Transverse colon (tissue), 4 donors: ENCODE results near the gene OSCP1. TPM values are rescaled to one million over a fixed set of nuclear protein-coding genes. Genes with fewer than 3 reads are reported as not detected.

ENCODE experiments used
- DNase-seq: peaks from one replicate; pipeline ENCODE4 v3.0.0-alpha.2; 2019
- H3K27ac ChIP-seq, 4 donors: fragments of 200-600 bp; sonication (generic); 2 replicates each; pipeline ENCODE4 v1.5.1; 2016 to 2018; ENCODE audit warnings: inconsistent platforms in 4 of 4
- H3K27me3 ChIP-seq: fragments of 200-600 bp; sonication (generic); 2 replicates; pipeline ENCODE4 v1.5.1; 2017; ENCODE audit warnings: inconsistent platforms
- H3K36me3 ChIP-seq, 4 donors: fragments of 200-600 bp; sonication (generic); 2 replicates each; pipeline ENCODE4 v1.5.1; 2017 to 2019; ENCODE audit warnings: inconsistent platforms in 4 of 4
- H3K4me1 ChIP-seq, 4 donors: fragments of 200-600 bp; sonication (generic); 2 replicates each; pipeline ENCODE4 v1.5.1; 2017 to 2020; ENCODE audit warnings: inconsistent platforms in 4 of 4
- H3K4me3 ChIP-seq, 4 donors: fragments of 200-600 bp; sonication (generic); 1 replicate in 1 of 4; 2 replicates in 3 of 4; pipeline versions ENCODE4 v1.5.1 to v1.6.1; 2017 to 2019; ENCODE audit warnings: inconsistent platforms in 4 of 4
- H3K9me3 ChIP-seq, 2 donors: fragments of 200-600 bp; sonication (generic); 2 replicates each; pipeline ENCODE4 v1.5.1; 2017 to 2019; ENCODE audit warnings: inconsistent platforms in 2 of 2
- CTCF ChIP-seq, 5 experiments: fragments of 200-600 bp in 3 of 5; fragments of 450-650 bp in 2 of 5; sonication (generic) in 3 of 5; IDR thresholded peaks; 1 replicate in 2 of 5; 2 replicates in 3 of 5; pipeline ENCODE4 v1.5.1; 2016 to 2017; ENCODE audit warnings: antibody characterized with exemption in 5 of 5, inconsistent platforms in 3 of 5, mild to moderate bottlenecking in 2 of 5, moderate library complexity in 1 of 5
- EP300 ChIP-seq: sonication (generic); formaldehyde crosslinking; IDR thresholded peaks from one replicate; pipeline ENCODE4 v1.6.1; 2017; ENCODE audit warnings: antibody characterized with exemption, low read depth
- POLR2A ChIP-seq: fragments of 450-650 bp; IDR thresholded peaks from one replicate; pipeline ENCODE4 v1.6.1; 2016; ENCODE audit warnings: antibody characterized with exemption, mild to moderate bottlenecking, moderate library complexity
- POLR2AphosphoS5 ChIP-seq, 3 donors: sonication (generic); formaldehyde crosslinking; IDR thresholded peaks; one replicate each; pipeline ENCODE4 v1.6.1; 2016; ENCODE audit warnings: antibody characterized with exemption in 3 of 3
- WGBS, 2 donors: methylation state at CpG; one replicate each; pipeline ENCODE4 v1.1.5; 2018; ENCODE audit warnings: low coverage in 1 of 2; 5-methylcytosine and 5-hydroxymethylcytosine counted together
- in situ Hi-C, 4 donors: fragments of 200-750 bp; cut with MboI; loops; one replicate each; pipeline versions ENCODE4 v1.15.0 to v1.15.1; 2017; ENCODE audit warnings: low sequenced_read_pairs in 3 of 4, low pct_ligation_motif_present in 1 of 4, low pct_unique_long_range_greater_than_20kb in 1 of 4
- intact Hi-C: fragments of 100-400 bp; cut with DNase I; formaldehyde crosslinking; loops from one replicate; pipeline ENCODE4 v1.15.1; 2023; ENCODE audit warnings: low total_unique reads
- total RNA-seq, 4 donors: library from RNA; depleted of rRNA; stranded (reverse); fragments of >200 nt; gene quantifications; one replicate each; pipeline ENCODE4 v1.1.0, GENCODE V29; 2016

The OSCP1 gene
- total RNA-seq, 4 donors from 2014 or later: 1.2 to 4.8 (median 3.7) TPM; not detected in 1

GRCh38 chr1:36380782-36381181 is 69.5 kb downstream of the OSCP1 start:
- Histone ChIP-seq H3K27ac (peak overlapping the region in 1 of 4 donors; percentile 10), H3K27me3 (no peaks in the 10 kb centered on the region), H3K9me3 (no peaks in the 10 kb centered on the region), H3K4me1 (peaks cover 0 to 53% (median 26%) of the 10 kb centered on the region in 4 donors), H3K4me3 (no peak overlapping the region), H3K36me3 (no peaks in the 10 kb centered on the region)
- in situ Hi-C loops: no loop called here
- intact Hi-C loops: loop anchor here (10.0 kb wide), 1 partner anchor 226 kb away; the partner anchor contains the start of gene MAP7D1
- TF ChIP-seq POLR2AphosphoS5 (IDR thresholded peaks at IDR 0.05) (no peak), EP300 (no peak), POLR2A (no peak), CTCF (IDR thresholded peaks at IDR 0.05) (no peak)
- DNase-seq: no peak
- WGBS, 2 donors: 89% methylated on average over 3 of the region's 3 CpGs; no CpG with 5 or more reads in 1 of the 2 donors

DNA sequence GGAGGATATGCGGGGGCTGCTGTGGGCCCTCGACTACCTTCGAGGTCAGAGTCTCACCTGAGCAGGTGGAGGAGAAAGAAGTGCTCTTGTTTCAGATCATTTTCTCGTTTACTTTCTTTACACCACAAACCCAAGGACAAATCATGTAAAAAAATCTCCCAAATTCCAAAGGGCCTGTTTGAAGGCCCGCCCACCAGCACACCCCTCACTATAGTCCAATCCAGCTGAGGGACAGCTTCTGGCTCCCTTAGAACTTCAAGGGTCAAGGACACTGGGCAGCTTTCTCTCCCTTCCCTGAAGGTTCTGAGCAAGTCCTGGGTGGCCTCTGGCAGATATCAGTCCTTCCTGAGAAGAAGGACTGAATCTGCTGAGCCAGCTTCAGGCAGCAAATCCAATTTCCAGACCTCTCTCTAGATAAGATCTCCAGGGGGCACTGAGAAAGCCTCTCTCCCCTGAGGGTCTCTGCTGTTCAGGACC is 70.1 kb downstream of the OSCP1 start:
- Histone ChIP-seq H3K9me3 (no peaks in the 10 kb centered on the region), H3K27me3 (no peaks in the 10 kb centered on the region), H3K4me1 (peaks cover under 1 to 59% (median 31%) of the 10 kb centered on the region in 4 donors), H3K36me3 (no peaks in the 10 kb centered on the region), H3K4me3 (no peak overlapping the region), H3K27ac (peak overlapping the region in 1 of 4 donors; percentile 10)
- DNase-seq: no peak
- in situ Hi-C loops (no loop called here), intact Hi-C loops (loop anchor here (10.0 kb wide), 1 partner anchor 225 kb away; the partner anchor contains the start of gene MAP7D1)
- no peak for TF ChIP-seq POLR2A
- TF ChIP-seq CTCF (IDR thresholded peaks at IDR 0.05): no peak
- no peak for TF ChIP-seq POLR2AphosphoS5 (IDR thresholded peaks at IDR 0.05)
- no peak for TF ChIP-seq EP300
- 70 to 82% methylated on average over 3 to 5 of the region's 5 CpGs for WGBS, 2 donors

DNA sequence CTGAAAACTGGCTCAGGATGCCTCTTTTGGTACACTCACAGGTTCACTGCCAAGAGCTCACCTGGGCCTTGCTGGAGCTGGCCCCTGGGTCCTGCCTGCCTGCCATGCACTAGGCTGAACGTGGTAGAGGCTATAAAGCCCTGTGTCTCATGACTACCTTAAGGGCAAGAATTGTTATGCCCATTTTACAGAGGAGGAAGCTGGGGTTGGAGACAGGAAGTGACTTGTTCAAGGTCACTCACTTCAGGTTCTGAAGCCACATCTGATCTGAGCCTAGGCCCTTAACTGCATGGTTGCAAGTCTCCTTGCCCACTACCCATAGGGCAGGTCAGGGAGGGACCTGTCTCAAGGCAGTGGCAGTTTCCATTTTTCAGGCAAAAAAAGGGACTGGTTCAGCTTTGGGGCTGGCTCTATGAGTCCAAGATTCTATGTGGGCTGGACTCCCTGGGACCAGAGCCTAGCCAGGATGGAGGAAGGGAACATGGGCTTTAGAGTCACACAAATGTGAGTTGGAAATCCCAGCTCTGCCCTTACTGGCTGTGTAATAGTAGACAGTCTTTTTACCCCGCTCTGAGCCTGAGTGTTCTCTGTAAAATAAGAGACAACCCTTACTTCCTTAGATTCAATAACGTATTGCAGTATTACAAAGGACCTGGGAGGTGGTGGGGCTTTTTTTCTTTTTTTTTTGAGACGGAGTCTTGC is 72.3 kb downstream of the OSCP1 start:
- no peaks in the 10 kb centered on the region for H3K27me3 ChIP-seq
- no peak overlapping the region for H3K4me3 ChIP-seq
- DNase-seq: no peak
- peaks cover 23 to 63% (median 34%) of the 10 kb centered on the region in 4 donors for H3K4me1 ChIP-seq
- in situ Hi-C loops (no loop called here), intact Hi-C loops (no loop called here)
- peak overlapping the region in 1 of 4 donors; percentile 12 for H3K27ac ChIP-seq
- 74 to 80% methylated on average over 3 to 4 of the region's 4 CpGs for WGBS, 2 donors
- no peaks in the 10 kb centered on the region for H3K9me3 ChIP-seq
- H3K36me3 ChIP-seq: no peaks in the 10 kb centered on the region
- TF ChIP-seq EP300 (no peak), POLR2A (no peak), CTCF (IDR thresholded peaks at IDR 0.05) (no peak), POLR2AphosphoS5 (IDR thresholded peaks at IDR 0.05) (no peak)

DNA sequence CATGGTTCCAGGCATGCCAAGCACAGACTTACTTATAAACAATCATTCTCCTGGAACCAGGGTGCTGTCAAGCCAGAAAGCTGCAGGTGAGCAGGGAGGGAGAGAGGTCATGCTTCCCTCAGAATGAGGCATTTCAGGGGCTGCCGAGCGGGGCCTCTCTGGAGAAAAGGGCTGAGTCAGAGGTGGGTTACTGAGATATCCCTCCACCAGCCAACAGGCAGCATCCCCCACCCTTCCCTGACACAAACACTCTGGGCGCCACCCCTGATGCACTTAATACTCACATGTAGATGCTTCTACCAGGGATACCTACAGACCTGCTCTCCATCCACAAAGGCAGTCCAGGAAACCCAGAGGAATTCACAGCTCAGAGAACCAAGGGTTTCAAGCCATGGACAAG is 77.6 kb downstream of the OSCP1 start:
- H3K36me3 ChIP-seq: no peaks in the 10 kb centered on the region
- peaks cover 33 to 76% (median 46%) of the 10 kb centered on the region in 4 donors for H3K4me1 ChIP-seq
- H3K27ac ChIP-seq: peak overlapping the region; percentile 94 to 97 (median 95)
- 89% methylated on average over 3 of the region's 3 CpGs; no CpG with 5 or more reads in 1 of the 2 donors for whole genome bisulfite sequencing, 2 donors
- DNase-seq: no peak
- in situ Hi-C loops (no loop called here), intact Hi-C loops (no loop called here)
- no peaks in the 10 kb centered on the region for H3K9me3 ChIP-seq
- TF ChIP-seq POLR2AphosphoS5 (IDR thresholded peaks at IDR 0.05): no peak
- no peak for TF ChIP-seq POLR2A
- no peak for TF ChIP-seq EP300
- no peak for TF ChIP-seq CTCF (IDR thresholded peaks at IDR 0.05)
- H3K4me3 ChIP-seq: no peak overlapping the region
- no peaks in the 10 kb centered on the region for H3K27me3 ChIP-seq
